HG03442 (cell line): Measurements from ENCODE around the gene C8A.

Source experiments
- ATAC-seq: cut with Tn5 transposase; IDR thresholded peaks from one replicate; pipeline ENCODE4 v1.9.1; 2021; ENCODE audit warnings: mild to moderate bottlenecking, moderate library complexity; ENCODE audit not compliant: unreplicated experiment

C8A gene

DNA sequence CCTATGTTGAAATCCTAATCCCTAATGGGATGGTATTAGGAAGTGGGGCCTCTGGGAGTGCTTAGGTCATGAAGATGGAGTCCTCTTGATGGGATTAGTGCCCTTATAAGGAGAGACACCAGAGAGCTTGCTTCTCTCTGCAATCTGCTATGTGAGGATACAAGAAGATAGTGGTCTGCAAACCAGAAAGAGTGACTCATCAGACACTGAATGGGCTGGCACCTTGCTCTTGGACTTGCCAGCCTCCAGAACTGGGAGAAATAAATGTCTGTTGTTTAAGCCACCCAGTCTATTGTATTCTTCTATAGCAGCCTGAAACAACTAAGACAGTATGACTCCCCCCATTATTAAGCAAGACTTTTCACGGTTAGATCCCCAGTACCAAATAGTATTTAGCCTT is 67.9 kb downstream of the C8A start:
- no peak for ATAC-seq

DNA sequence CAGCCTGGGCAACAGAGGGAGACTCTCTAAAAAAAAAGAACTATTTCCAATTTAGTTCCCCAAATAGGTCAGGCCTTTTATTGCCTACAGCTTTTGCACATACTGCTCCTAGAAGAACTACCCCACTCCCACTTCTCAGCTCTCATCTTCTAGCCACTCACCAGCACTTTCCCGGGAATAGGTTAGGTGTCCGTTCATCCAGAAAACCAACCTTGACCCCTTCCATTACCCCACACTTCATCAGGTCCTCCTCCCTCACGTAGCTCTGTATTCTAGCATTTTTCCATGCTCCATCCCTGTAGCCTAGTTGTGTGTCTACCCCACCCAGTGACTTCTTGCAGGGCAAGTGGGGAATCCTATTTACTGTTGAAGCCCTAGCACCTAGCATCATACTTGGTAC is 68.6 kb downstream of the C8A start:
- no peak for ATAC-seq

DNA sequence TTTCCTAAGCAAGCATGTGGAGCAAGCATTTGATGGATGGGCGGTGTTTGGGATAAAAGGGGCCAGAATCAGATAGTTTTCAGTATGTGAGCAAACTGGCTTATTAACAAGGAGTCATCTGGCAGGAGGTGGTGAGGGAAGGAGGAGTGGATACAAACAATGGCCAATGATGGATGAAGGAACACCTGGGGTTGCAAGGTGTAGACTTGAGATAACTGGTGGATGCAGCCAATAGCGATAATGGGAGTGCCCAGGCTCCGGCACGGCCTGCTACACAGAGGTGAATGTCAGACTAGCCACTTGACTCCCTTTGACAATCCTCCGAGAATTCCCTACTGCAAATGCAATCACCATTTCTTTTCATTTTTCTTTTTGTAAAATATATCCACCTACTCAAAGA is 69.5 kb downstream of the C8A start:
- no peak for ATAC-seq

DNA sequence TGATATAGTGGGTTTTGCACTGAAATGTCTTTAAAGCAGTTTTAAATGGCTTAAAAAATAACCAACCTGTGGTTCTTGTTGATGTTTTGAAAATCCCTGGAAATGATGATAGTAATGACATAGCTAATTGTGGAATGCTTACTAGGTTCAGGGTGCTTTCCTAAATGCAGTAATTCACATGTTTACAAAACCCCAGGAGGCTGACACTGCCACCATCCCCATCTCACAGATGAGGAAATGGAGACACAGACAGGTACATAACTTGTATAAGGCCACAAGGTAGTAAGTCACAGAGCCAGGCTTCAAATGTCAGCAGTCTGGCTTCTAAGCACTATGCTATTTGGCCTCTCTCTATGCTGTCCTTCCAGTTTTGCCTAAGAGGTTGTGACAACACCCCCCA is 70.6 kb downstream of the C8A start:
- no peak for ATAC-seq

DNA sequence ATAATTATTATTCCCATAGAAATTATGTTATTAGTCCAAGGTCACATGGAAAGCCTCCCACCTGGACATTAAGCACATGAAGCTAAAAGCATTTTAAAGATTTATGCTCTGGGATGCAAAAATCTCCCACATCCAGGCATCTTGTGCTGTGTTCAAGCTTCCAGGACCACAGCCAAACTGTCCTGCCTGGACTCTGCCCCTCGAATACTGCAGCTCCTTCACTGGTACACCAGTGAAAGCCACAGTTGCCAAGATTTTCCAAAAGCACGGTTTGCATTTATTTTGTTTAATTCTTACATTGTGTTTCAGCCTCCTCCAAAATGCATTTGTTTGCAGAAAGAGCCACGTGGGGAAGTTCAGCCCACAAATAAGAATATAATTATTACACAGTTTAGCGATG is 72.6 kb downstream of the C8A start:
- ATAC-seq, result no peak

DNA sequence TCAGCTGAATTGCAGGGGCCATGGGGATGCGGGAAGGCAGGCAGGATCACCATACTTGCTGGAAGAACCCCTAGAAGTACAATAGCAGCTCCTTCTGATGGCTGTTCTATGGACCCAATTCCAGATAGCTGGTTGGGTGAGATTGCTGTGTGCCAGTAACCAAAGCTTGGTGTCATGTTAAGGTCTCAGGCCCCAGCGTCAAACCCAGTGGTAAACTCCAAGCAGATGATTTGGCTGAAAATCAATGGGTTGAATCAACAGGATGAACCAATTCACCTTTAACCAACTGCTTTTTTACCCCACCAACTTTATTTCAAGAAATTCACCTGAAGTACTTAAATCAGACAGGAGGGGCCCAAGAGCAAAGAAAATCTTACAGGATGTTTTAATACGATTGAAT is 73.4 kb downstream of the C8A start:
- no peak for ATAC-seq

DNA sequence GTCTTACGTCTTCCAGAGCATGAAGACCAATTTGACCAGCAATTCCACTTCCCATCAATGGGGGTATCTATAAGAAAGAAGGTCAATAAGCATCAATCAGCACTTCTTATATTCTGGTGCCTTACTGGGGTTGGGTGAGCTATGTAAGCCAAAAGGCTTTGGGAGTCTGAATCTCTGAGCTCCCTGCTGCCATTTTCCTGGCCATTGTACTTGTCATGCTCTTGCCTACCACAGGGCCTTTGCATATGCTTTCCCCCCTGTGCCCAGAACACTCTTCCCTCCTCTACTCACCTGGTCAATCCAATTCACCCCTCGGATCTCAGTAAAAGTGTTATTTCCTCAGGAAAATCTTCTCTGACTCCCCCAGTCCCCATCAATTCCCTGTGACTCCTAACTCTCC is 74.9 kb downstream of the C8A start:
- no peak for ATAC-seq

DNA sequence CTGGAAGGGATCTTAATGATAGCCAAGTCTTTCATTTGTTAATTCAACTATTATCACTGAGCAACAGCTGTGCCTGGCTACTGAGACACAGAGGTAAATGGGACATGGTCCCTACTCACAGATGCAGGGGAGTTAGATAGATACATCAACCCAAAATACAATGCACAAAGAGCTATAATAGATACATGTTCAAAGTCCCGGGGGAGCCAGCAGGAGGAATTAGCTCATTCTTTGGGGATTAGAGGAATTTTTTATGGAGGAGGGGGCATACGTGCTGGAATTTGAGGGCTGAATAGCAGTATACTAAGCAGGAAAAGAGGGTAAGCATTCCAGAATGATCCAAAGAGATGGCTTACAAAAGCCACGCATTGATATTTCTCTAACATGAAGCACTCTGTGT is 76.6 kb downstream of the C8A start:
- no peak for ATAC-seq

DNA sequence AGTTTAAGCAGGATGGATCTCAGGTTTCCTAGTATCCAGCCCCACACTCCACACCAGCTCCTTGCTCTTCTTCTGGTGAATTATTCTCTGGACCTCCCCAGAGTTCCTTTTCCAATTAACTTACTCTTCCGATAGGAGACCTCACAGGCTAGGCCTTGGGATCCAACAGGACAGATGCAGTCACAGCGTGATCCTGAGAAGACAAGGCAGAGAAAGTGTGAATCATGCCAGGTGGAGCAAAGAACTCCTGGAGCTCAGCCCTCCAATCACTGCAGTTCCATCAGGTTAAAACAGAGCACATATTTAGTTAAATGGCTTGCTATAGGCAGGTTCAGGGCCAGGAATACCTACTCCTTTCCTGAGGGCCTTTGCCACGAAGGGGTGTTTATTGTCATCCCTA is 77.1 kb downstream of the C8A start:
- ATAC-seq, result no peak

DNA sequence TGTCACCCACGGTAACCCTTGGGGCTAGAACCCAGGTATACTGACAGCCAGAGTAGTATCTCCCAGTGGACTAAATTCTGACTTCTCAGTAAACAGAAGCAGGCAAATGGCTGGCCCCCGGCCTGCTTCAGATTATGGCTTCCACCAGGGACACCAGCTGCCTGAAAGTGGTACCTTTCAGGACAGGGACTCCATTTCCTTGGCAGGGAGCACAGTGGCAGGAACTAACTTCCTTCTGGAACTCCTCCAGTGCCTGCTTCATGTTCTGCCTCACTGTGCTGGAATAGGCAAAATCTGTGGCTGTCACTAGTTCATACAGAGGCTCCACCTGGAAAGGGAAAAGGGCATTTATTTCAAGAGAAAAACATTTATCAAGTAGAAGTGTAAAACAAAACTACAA is 78.6 kb downstream of the C8A start:
- no peak for ATAC-seq

DNA sequence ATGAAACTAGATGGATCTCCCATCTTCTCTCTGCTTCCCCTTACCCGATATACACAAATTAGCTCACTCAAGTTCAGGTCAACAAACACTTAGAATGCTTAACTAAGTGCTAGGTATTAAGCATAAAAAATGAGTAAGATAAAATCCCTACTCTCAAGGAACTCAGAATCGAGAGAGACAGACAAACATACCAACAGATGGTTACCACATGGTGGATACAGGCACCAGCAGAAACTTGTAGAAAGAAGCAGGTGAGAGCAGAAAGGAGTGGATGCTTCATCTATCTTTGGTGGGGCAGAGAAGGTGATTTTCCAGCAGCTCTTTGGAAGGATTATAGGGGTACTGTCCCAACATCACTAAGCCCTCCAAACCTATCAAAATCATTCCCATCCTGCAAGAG is 79.0 kb downstream of the C8A start:
- no peak for ATAC-seq

DNA sequence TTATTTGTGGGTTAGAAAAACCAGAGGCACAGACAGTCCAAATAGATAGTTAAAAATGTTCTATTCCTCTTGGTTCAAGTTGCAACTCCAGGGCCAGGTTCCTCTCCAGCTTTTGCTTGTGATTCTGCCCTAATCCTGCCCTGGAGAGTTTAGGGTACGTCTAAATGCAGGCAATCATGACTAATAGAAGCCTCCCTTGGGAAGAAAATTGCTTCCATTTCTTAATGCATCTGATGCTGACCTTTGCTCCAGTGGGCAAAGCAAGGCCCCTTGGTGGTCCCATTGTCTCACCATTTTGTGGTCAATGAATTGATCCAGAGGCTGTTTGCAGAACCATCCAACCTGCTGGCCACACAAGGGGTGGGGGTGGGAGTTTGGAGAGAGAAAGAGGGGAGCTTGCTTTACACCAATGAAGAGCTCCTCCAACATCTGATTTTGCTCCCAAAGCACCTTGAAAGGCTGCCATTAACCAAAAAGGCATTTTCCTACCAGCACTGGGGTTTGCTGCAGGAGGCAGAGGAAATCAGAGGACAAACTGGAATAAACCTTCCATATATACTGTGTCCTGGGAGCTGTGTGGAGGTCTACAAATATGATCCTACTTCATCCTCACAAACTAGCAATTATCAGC is 79.9 kb downstream of the C8A start:
- ATAC-seq, result no peak

DNA sequence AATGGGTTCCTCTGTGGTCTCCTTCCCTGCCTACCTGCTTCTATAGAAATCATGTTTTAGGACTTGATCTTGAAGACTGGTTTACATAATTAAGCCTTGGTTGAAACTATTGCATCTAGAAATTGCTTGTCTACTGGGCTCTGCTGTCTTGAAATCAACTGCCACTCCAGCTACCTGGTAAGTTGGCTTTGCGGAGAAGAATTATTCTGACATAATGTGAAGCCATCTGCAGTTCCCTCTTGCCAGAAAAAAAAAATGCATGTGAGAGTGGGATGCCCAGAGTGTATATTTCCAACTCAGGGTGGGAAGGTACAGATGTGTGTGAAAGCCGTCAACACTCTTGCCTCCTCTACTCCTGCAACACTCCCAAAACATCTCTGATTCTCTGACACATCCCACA is 84.0 kb downstream of the C8A start:
- ATAC-seq, result no peak

DNA sequence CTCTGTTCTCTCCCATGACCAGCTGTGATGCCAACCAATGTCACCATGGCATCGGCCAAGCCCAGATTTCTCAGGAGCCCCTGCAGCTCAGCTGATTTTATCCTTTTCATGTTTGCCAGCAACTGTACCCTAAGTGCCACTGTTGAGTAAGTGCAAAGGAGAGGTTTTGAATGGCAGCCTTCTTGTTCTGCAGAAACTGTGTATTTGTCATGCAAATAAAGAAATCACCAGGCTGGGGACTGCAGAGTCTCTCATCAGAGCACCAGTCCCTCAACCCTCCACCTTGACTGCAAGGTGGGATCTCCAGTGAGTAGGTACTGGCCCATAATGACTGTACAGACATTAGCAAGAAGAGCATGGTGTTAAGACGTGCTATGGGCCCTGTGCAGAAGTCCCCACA is 84.6 kb downstream of the C8A start:
- ATAC-seq, result no peak

DNA sequence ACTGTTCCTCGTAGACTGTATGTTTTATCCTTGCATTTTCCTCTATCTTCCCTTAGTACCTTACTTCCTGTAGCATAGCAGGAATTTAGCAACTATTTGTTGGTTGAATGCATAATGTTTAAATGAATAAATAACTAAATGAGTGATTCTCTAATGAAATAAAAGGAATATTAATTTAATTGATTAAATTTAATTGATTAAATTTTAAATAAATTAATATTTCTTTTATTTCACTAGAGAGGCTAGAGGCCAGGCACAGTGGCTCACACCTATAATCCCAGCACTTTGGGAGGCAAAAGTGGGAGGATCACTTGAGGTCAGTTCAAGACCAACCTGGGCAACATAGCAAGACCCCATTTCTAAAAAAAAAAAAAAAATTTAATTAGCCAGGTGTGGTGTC is 85.4 kb downstream of the C8A start:
- no peak for ATAC-seq

DNA sequence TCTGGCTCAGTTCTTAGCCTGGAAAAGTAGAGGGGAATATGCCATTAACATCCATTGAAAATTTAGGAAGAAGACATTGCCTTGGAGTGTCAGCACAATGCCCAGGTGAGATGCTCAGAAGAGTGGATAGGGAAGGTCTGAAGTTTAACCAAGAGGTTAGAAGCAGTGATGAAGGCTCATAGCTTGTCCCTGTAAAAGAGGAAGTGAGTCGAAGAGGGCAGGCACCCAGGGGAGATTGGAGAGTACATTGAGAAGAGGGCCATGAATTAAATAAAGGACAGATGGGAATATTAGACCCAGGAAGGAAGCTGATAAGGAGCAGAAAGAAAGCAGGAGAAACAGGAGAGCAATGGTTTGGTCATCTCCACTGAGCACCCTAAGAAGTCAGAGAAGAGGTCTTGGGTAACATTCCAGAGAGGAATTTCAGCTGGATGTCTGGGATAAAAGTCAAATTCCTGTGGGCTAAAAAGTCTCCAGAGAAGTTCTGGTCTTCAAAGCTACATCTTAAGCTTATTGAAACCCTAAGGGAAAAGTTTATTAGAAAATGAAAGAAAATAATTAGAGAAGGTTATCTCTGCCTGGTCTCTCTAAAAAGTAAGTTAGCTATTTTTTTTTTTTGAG is 93.9 kb downstream of the C8A start:
- no peak for ATAC-seq

DNA sequence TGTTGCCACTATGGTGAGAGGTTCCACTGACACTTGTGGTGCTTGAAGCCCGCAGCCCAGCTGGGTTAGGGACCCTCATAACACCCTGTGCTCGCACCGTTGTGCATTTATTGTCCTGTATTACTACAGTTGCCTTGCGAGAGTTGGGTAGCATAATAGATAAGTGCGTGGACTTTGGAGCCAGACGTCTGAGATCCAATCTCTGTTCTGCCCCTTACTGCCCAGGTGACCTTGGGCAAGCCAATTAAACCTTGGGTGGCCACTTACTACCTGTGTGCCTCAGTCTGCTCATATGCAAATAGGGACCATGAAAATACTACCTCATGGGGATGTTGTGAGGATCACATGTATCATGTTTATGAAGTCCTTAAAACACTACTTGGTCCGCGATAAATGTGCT is 97.9 kb downstream of the C8A start:
- ATAC-seq, result no peak

DNA sequence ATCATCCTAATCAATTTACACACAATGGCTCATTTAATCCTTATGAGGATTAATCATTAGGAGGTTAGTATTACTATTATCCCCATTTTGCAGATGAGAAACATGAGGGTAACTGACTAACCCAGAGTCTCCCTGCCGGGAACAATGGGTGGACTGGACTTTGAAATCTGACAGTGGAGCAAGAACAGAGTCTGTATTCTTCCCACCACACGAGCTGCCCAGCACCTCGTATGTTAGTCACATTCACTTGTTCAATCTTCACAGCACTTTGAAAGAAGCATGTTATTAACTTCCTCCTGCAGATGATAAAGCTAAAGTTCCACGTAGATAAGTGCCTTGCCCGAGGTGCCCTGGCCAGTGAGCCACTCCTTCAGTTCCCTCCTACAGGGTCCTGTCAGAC is 98.8 kb downstream of the C8A start:
- ATAC-seq, result no peak

DNA sequence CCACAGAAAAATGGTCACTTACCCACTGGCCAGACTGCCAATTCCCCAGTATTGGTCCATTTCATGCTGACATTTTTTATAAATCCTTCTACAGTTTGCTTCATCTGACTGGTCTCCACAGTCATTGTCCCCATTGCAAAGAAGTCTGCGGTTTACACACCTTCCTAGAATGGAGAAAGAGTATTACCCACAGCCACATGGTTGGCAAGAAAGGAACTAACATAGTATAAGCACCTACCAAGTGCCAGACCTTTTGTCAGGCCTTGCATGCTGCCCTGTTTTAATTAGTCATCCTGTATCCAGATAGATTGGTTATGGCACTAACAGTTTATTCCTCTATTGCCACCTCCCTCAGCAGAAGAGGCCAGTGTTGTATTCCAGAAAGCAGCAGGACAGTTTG is 100.1 kb downstream of the C8A start:
- ATAC-seq, result no peak

DNA sequence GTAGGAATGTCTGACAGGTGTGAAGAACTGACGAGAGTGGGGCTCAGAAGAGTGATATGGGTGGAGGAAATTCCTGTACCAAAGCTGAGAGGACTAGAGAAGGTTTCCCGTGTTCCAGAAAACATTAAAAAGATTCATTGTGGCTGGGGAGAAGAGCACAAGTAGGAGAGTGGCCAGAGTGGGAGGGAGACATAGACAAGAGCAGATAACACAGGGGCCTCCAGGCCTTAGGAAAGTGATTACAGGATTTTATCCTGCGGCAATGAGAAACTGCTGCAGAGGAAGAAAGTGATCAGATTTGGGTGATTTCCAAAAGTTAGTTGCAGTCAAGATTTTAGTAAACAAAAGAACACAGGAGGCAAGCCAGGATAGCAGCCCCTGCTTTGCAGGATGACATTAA is 103.3 kb downstream of the C8A start:
- ATAC-seq, result no peak

DNA sequence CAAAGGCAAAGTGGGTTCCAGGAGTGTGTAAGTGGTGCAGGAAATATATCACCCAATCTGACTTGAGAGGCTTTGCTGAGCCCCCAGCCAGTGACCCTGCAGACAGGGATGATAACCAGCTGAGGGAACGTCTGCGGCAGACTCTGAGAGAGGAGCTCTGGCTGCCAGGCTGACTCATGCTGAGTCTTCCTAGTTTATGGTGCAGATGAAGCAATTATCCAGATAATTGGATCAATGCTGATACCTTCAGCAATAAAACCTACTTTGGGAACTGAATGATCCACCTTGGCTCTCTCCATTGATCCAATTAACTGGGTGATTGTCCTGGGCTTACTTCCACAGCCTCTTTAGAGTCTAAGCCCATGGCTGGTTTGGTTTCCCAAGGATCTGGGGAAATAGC is 103.9 kb downstream of the C8A start:
- ATAC-seq, result no peak

DNA sequence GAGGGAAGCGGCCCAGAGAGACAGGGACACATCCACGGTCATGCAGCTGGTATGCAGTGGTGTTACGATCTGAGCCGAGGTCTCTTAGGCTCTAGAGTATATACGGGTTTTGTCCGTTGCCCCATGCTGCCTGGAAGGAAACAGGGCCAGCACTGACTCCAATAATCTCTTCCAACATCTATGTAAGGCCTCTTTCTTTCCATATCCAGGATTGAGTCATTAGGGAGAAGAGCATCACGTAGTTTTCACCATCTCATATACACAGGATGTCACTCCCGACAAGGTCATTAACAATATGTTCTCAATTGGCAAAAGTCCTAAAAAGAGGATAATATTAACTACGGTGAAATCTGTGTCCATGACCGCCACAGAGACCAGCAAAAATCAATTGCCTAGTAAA is 106.8 kb downstream of the C8A start:
- ATAC-seq, result no peak

DNA sequence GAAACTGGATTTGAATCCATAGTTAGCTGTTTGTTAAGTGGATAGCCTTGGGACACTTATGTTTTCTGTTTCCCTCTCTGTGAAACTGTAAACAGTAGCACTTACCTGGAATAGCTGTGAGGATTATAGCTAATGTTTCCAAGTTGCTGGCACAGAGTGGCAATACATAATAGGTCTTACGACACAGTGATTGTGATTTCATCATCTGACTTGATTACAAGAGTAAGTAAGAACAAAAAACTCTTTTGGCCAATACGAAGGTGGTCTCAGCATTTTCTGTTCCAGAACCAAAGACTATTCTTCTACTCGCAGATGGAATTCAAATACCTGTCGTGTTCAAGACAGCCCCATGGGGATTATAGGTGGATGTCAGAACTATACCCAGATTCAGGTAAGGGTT is 109.1 kb downstream of the C8A start:
- no peak for ATAC-seq
